Measurements from ENCODE around the gene RASSF5. TPM values are rescaled to one million over a fixed set of nuclear protein-coding genes. Genes with fewer than 3 reads are reported as not detected.
A peak's percentile ranks its signal among the peaks of the same experiment; 100 is the strongest.

Gene RASSF5
- polyA plus RNA-seq, 2 of the 4 experiments (the other 2 are of a cell fraction) = 2.0 to 2.2 TPM

DNA sequence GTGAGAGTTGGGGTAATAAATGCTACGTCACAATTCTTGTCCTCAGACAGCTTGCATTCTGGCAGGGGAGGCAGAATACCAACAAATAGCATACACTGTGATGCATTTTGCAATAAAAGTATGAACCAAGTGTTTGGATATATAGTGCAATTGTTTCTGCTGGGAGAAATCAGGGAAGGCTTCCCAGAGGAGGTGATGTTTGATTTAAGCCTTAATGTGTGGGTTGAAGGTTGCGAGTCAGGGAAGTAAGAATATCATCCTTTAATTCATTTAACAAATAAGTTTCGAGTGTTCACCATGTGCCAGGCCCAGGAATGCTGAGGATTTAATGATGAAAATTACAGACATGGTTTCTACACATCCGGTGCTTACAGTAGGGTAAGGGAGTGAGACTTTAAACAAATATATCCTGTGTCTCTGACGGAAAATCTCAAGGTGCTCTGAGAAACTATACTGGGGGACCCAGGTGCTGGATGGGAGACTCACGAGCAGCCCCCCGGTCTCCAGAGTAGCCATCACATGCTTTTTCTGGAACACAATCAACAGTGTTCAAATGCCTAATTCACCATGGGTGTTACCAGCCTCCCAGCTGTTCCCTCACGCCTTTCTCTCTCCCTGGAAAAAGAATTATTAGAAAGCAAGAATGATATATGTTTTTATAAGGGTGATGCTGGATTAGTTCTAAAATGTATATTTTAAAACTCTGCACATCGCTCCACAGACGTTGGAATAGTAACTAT, 31.7 kb downstream of the RASSF5 start:
- WGBS (ENCODE audit: missing lambda C conversion rate) = 75% methylated on average over 10 of the region's 10 CpGs
- H3K4me2 ChIP-seq = no peak overlapping the region
- H3K9me3 ChIP-seq = no peaks in the 10 kb centered on the region
- FAIRE-seq (no peak), ATAC-seq (no peak), DNase-seq (ENCODE audit: low read depth in 1 of 2, low spot score in 1 of 2) (no peak)
- H3K4me3 ChIP-seq = no peak overlapping the region
- no peaks in the 10 kb centered on the region for H3K4me1 ChIP-seq
- POLR2A ChIA-PET = no interaction called here
- no peak overlapping the region for H3K27ac ChIP-seq
- TF ChIP-seq NPAS2 (CRISPR knock-in tag; IDR thresholded peaks at IDR 0.05; ENCODE audit: borderline replicate concordance) (no peak), ZFP36 (IDR thresholded peaks at IDR 0.05; ENCODE audit: borderline replicate concordance, partially characterized antibody) (peak; percentile 97), ESRRA (IDR thresholded peaks at IDR 0.05; ENCODE audit: borderline replicate concordance, low read length) (no peak), PHF8 (IDR thresholded peaks at IDR 0.05; ENCODE audit: borderline replicate concordance, low read depth) (no peak)
- TF ChIP-seq, protein P1, sequence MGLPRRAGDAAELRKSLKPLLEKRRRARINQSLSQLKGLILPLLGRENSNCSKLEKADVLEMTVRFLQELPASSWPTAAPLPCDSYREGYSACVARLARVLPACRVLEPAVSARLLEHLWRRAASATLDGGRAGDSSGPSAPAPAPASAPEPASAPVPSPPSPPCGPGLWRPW (IDR thresholded peaks at IDR 0.05) = no peak
- CTCF ChIA-PET = interaction anchor here (0.6 to 14.4 kb wide), 3 partner anchors 40 to 966 kb away, joined by 3 to 219 read pairs (median 3); no protein-coding TSS in a partner anchor

DNA sequence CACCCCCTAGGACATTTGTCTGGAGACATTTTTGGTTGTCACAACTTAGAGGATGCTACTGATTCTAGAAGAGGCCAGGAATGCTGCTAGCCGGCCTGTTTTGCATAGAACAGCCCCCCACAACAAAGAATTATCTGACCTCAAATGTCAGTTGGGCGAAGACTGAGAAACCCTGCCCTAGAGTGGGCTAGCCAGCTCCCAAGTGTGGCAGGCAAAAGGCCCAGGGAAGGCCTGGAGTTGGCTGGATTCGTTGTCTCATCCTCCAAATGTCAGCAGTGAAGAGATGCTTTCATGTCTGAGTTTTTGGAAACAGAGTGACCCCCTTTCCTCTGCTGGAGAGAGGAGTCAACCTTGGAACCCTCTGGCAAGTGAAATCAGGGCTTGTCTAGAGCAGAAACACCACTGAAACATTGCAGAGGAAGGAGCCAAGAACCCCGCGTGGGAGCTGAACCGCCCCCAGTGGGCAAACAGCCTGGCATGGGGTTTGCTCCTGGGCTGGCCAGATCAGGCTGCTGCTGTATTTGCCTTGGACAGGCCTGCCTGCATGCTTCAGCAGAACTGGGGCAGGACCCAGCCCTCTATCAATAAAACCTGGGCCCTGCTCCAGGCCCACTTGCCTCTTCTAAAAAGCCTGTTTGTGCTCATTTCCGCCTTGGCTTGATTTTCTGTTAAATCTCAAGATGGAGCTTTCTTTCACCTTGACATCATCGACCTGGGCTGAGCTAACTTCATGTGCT, 32.9 kb downstream of the RASSF5 start:
- FAIRE-seq = no peak
- Histone ChIP-seq H3K9me3 (no peaks in the 10 kb centered on the region), H3K4me2 (no peak overlapping the region), H3K27ac (no peak overlapping the region), H3K4me3 (no peak overlapping the region), H3K4me1 (no peaks in the 10 kb centered on the region)
- ChIA-PET POLR2A (interaction anchor here (0.8 kb wide), 1 partner anchor 15 kb away, joined by 3 read pairs; no protein-coding TSS in a partner anchor), CTCF (interaction anchor here (0.7 to 14.4 kb wide), 5 partner anchors 25 to 53 kb away, joined by 3 to 219 read pairs (median 16); no protein-coding TSS in a partner anchor)
- 70% methylated on average over 6 of the region's 8 CpGs for WGBS (ENCODE audit: missing lambda C conversion rate)
- no peak for DNase-seq (ENCODE audit: low read depth in 1 of 2, low spot score in 1 of 2)
- no peak for TF ChIP-seq JUNB (IDR thresholded peaks at IDR 0.05)
- no peak for TF ChIP-seq HOXB5 (CRISPR knock-in tag; IDR thresholded peaks at IDR 0.05)
- TF ChIP-seq KDM5A (IDR thresholded peaks at IDR 0.05) = no peak
- no peak for TF ChIP-seq CHD4 (IDR thresholded peaks at IDR 0.05; ENCODE audit: borderline replicate concordance)
- TF ChIP-seq NR3C1 (IDR thresholded peaks at IDR 0.05) = no peak
- TF ChIP-seq, protein P2, sequence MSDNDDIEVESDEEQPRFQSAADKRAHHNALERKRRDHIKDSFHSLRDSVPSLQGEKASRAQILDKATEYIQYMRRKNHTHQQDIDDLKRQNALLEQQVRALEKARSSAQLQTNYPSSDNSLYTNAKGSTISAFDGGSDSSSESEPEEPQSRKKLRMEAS (IDR thresholded peaks at IDR 0.05) = no peak
- no peak for TF ChIP-seq EP300 (IDR thresholded peaks at IDR 0.05)
- TF ChIP-seq RARB (CRISPR knock-in tag; IDR thresholded peaks at IDR 0.05) = no peak
- ATAC-seq = no peak

DNA sequence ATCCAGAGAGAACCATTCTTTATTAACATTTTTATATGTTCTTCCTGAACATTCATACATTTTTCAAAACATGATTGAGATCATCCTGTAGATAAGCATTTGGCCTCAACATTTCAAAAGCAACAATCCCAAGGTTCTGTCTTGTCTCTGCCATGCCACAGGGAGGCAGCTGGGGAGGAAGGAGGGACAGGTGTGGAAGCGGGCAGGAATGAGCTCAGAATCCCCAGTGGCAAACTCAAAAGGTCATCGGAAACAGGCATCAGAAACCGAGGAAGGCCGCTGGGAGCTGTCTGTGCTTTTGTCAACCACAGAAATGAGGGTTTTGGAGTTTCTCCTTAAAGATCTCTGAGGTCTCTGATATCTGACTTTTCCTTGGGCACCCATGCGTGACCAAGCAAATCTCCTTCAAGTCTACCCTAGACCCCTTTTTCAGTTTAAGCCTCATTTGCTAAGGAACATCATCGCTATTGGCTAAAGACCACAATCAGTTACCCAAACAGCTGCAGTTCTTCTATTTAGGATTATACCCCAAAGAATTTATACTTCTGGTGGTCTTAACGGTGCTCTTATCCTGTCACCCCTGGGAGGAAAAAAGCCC, 34.0 kb downstream of the RASSF5 start:
- DNase-seq (ENCODE audit: low read depth in 1 of 2, low spot score in 1 of 2) (no peak), FAIRE-seq (no peak), ATAC-seq (no peak)
- Histone ChIP-seq H3K4me3 (no peak overlapping the region), H3K9me3 (no peaks in the 10 kb centered on the region), H3K27ac (no peak overlapping the region), H3K4me2 (no peak overlapping the region), H3K4me1 (no peaks in the 10 kb centered on the region)
- ChIA-PET POLR2A (interaction anchor here (0.8 kb wide), 1 partner anchor 14 kb away, joined by 3 read pairs; no protein-coding TSS in a partner anchor), CTCF (interaction anchor here (0.6 to 14.4 kb wide), 7 partner anchors 14 to 441 kb away, joined by 3 to 219 read pairs (median 4); no protein-coding TSS in a partner anchor)
- TF ChIP-seq POLR2AphosphoS2 (conservative IDR thresholded peaks at IDR 0.05; ENCODE audit: low read length) (no peak), EHF (CRISPR knock-in tag; IDR thresholded peaks at IDR 0.05) (no peak), NPAS2 (CRISPR knock-in tag; IDR thresholded peaks at IDR 0.05; ENCODE audit: borderline replicate concordance) (no peak), HOXB5 (CRISPR knock-in tag; IDR thresholded peaks at IDR 0.05) (no peak), SREBF2 (IDR thresholded peaks at IDR 0.05) (no peak), FOSB (CRISPR knock-in tag; IDR thresholded peaks at IDR 0.05) (no peak), GATA3 (IDR thresholded peaks at IDR 0.05; ENCODE audit: borderline replicate concordance) (no peak), MAZ (IDR thresholded peaks at IDR 0.05; ENCODE audit: borderline replicate concordance, low read depth, low read length) (no peak), KDM5A (IDR thresholded peaks at IDR 0.05) (no peak)
- TF ChIP-seq, protein P3, sequence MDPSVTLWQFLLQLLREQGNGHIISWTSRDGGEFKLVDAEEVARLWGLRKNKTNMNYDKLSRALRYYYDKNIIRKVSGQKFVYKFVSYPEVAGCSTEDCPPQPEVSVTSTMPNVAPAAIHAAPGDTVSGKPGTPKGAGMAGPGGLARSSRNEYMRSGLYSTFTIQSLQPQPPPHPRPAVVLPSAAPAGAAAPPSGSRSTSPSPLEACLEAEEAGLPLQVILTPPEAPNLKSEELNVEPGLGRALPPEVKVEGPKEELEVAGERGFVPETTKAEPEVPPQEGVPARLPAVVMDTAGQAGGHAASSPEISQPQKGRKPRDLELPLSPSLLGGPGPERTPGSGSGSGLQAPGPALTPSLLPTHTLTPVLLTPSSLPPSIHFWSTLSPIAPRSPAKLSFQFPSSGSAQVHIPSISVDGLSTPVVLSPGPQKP (IDR thresholded peaks at IDR 0.05; ENCODE audit: low read depth, low read length) = no peak
- WGBS (ENCODE audit: missing lambda C conversion rate) = 87% methylated on average over 7 of the region's 7 CpGs
